C4-2B (cell line): ENCODE data around the gene GTF2H4.

Experiments used
- ZFX ChIP-seq: fragments of 450-650 bp; IDR thresholded peaks from 2 replicates; pipeline ENCODE4 v1.6.1; 2017
- TF ChIP-seq, protein P1 (sequence below): fragments of 450-650 bp; conservative IDR thresholded peaks from 2 replicates; pipeline ENCODE4 v1.5.1; 2017; ENCODE audit warnings: mild to moderate bottlenecking

DNA sequence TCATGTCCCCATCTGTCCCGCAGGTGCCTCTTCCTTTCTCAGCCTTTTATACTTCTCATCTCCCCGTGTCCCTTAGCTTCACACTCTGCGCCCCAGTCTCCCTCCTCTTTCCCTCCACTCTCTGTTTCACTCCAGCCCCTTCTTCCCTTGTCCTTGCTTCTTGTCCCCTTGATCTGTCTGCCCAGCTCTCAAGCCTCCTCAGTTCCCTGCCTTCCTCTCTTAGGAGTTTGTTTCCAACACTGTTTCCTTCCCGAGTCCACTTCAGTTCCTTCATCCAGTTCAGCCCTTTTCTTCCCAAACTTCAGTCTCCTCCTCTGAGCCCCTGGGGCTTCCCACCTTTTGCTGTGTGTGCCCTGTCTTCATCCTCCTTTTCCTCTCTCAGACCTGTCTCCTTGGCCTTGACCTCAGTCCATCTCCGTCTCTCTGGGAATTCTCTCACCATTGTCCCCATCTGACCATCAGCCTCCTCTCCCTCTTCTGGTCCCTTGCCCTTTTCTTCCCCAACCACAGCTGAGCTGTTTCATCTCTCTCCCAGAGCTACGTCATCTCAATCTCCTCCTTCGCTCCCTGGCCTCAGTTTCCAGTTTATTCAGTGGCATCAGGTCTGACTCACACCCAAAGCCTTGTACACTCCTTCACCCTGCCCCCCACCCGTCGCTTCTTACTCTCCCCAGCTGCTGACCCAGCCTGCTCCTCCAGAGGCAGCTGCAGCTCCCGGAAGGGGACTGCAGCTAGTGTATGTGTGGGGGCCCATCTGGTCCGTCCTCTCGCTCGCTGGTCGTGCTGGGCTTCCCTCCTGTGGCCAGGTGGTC, 26.4 kb upstream of the GTF2H4 start:
- TF ChIP-seq, protein P1, sequence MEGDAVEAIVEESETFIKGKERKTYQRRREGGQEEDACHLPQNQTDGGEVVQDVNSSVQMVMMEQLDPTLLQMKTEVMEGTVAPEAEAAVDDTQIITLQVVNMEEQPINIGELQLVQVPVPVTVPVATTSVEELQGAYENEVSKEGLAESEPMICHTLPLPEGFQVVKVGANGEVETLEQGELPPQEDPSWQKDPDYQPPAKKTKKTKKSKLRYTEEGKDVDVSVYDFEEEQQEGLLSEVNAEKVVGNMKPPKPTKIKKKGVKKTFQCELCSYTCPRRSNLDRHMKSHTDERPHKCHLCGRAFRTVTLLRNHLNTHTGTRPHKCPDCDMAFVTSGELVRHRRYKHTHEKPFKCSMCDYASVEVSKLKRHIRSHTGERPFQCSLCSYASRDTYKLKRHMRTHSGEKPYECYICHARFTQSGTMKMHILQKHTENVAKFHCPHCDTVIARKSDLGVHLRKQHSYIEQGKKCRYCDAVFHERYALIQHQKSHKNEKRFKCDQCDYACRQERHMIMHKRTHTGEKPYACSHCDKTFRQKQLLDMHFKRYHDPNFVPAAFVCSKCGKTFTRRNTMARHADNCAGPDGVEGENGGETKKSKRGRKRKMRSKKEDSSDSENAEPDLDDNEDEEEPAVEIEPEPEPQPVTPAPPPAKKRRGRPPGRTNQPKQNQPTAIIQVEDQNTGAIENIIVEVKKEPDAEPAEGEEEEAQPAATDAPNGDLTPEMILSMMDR = no peak
- TF ChIP-seq ZFX = no peak
